CD4-positive, alpha-beta T cell treated with Interleukin-1 beta for 1 hour (primary cell): ENCODE data around the gene TMPRSS3.
A peak's percentile ranks its signal among the peaks of the same experiment; 100 is the strongest.

ENCODE experiments used
- DNase-seq, 2 donors: peaks; one replicate each; pipeline ENCODE4 v3.0.0-alpha.2; 2020 to 2022

Gene TMPRSS3

DNA sequence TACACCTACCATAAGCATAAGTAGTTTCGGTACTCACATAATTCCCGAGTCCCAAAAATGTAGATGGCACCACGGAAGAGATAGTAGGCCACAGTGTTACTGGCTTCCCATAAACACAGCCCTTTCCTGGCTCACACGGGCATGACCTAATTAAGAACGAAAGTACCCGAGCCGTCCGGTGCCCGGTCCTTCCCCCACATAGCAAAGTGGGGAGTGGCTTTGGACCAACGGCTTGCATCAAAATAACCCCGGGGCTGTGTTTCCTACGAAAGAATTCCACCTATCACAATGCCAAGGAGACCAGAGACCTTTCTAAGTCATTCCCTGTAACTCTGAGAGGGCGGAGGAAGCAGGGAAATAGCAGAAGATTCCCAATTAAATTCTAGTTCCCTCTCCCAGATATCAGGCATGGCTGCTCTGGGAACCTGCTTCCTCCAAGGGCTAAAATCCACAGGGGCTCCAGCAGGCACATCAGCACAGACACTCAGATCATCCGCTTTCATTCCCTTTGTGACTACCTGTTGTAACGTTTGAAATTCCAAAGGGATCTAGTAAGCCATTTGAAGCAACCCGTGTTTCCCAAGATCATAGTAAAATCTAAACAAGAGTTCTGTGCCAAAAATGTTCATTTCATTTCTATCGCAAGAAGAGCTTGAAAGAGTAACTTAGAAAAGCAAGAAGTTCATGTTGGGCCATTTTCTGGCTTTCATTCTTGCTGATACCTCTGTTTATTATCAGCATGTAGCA, at the start of gene TMPRSS3:
Gene TMPRSS3 (minus strand): TSS at position 148 of the 747 bp plus-strand sequence. CDS start 635 bp downstream, outside the sequence.
- no peak for DNase-seq

DNA sequence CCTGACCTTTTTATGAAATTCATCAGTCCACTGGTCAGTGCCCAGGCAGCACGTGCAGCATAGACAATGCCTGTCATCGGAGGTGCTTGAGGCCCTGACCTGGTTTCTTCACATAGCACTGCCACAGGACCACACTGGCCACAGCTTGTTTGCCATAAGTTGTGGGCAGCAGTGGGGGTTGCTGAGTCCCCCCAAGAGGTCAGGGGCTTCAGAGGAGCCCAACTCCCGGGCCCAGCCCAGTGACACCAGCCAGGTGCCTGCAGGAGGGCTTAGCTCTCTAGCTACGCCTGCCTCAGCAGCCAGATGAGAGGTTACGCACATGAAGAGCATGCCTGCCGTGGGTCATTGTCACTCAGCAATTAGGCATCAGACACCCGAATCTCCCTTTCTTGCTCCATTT, 49.5 kb upstream of the TMPRSS3 start:
- no peak for DNase-seq

DNA sequence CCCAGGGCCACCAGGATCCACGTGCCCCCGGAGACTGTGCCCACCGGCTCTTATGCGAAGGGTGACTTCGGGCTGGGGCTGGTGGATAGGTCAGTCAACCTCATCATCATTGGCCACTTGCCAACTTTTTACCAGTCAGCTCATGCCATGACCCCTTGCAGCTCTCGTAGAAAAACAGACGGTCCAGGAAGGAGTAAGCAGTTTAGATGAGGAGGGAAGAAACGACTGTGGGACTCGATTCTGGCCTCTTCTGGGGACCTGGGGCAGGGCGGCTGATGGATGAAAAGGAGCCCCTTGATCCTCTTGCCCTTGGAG, 48.9 kb upstream of the TMPRSS3 start:
- DNase-seq, result no peak

- no peak for DNase-seq
These were observed 48.3 kb upstream of the TMPRSS3 start for GRCh38 chr21:42443876-42444744.

GRCh38 chr21:42443181-42443785, 47.4 kb upstream of the TMPRSS3 start:
- no peak for DNase-seq

- no peak for DNase-seq
These were observed 46.1 kb upstream of the TMPRSS3 start for GRCh38 chr21:42441963-42442362.

GRCh38 chr21:42440187-42440792, 44.4 kb upstream of the TMPRSS3 start:
- no peak for DNase-seq

DNA sequence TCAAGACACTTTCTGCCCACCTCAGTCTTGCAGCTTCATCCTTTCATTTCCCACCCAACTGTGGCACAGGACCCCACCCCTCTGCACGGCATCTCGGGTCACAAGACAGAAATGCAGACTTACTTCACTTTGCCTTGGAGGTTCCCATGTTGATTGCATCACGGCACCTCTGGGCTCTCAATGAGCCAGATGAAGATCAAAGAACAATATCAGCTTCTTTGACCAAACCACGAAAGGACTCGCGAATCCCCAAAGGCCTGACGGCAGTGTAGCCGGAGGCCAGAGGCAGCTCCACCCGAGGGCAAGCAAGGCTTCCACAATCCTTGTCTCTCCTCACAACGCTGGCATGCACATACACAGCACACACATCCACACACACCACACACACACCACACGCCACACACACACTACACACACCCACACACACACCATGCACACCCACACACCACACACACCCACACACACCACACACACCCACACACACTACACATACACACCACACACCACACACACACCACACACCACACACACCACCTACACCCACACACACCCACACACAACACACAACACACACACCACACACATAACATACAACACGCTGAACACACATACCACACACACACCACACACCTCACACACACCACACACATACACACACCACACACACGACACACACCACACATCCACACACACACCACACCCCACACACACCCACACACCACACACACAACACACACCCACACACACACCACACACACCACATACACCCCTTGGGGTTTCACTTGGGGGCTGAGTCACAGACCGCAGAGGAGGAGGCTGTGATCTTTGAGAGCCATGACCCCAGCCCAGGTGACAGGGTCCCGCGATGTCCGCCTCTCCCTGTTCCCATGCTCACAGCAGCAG, 43.7 kb upstream of the TMPRSS3 start:
- peak; percentile 29 to 37 for DNase-seq

- DNase-seq, result no peak
These were observed 42.7 kb upstream of the TMPRSS3 start for GRCh38 chr21:42438316-42439205.

GRCh38 chr21:42437786-42438185, 41.9 kb upstream of the TMPRSS3 start:
- DNase-seq, result no peak

DNA sequence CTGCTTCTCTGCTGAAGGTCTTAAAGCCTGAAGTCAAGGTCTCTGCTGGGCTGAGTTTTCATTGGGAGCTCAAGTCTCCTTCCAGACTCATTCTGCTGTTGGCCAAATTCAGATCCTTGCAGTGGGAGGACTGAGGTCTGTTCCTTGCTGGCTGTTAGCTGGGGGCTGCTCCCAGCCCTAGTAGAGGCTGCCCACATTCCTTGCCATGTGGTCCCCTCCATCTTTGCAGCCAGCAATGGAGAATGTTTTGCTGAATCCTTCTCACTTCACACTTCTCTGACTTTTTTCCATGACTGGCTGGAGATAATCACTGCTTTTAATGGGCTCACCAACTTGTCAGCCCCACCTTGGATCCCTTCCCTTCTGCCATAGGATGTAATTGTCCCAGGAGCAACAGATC, 41.1 kb upstream of the TMPRSS3 start:
- no peak for DNase-seq

- DNase-seq, result no peak
These were observed 40.0 kb upstream of the TMPRSS3 start for GRCh38 chr21:42435833-42436232.

GRCh38 chr21:42435401-42435800, 39.5 kb upstream of the TMPRSS3 start:
- no peak for DNase-seq

DNA sequence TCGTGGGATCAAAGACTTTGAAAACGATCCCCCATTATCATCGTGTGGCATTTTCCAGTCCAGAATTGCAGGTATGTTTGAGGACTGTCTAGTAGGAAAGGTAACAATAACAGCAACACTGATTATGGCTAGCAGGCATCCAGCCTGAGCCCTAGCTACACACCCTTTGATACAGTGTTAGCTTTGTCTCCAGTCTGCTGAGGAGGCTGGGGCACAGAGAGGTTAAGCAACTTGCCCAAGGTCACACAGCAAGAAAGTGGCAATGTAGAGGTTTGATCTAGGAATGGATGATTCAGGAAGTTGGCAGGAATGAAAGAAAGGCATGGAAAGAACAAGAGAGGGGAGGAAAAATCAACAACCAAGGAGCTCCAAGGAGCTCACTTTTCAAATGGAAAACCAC, 39.0 kb upstream of the TMPRSS3 start:
- DNase-seq, result no peak

GRCh38 chr21:42433946-42434551, 38.2 kb upstream of the TMPRSS3 start:
- DNase-seq, result no peak

DNA sequence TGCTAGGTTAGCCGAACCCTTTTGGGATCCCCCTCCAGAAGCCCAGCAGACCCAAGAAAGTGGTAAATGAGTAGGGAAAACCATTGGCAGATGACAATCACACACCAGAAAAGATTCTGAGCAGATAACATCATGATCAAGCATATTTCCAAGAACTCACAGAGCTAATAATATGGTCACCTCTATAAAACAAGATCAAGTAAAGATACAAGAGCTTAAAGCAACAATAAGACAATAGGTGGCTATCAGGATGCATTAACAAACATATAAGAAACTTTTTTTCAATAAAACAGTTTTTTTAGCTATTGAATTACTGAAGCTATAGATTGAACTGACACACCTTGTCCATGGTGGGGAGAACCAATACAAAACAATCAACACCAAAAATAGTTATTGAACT, 36.8 kb upstream of the TMPRSS3 start:
- no peak for DNase-seq

- DNase-seq, result no peak
These were observed 35.3 kb upstream of the TMPRSS3 start for GRCh38 chr21:42431196-42431595.

DNA sequence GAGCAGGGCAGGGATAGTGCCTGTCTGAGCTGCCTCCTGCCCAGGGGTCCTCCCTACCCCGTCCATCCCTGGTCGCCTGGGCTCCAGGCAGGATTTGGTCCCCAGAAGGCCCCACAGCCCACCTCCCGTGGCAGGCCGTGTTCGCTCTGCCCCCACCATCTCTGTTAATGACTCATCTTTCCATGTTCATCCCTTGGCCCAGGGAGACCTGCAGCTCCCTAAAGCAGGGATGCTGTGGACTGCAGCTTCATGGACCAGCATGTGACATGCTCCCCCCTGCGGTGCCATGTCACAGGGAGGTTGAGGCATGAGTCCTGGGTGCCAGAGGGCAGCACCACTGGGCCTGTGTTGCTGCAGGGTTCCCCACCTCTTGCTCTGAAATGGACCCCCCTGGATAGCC, 34.7 kb upstream of the TMPRSS3 start:
- DNase-seq, result no peak

DNA sequence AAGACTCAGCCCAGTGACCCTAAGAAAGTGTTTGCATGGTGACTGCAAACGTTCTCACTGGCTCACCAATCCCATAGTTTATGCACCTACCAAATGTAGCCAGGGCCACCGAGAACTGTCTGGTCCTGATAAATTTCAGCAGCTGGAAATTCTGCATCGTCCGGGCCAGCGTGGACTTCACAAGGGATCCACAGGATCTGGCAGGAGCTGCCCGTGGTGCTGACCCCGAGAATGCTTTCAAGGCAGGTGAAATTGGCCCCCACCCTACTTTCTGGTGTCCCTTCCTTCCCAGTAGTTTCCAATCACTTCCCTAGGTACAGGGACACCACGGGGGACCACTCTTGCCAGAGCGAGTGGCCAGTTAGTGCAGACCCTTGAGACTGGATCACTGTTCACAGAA, 34.0 kb upstream of the TMPRSS3 start:
- no peak for DNase-seq

GRCh38 chr21:42429021-42429420, 33.2 kb upstream of the TMPRSS3 start:
- DNase-seq, result no peak
